Adrenal gland (tissue), 12 donors: ENCODE data around the gene BRIP1. TPM values are rescaled to one million over a fixed set of nuclear protein-coding genes. Genes with fewer than 3 reads are reported as not detected.

Experiments used
- DNase-seq, 7 donors: peaks; one replicate each; pipeline ENCODE4 v3.0.0-alpha.2; 2019 to 2020
- H3K27ac ChIP-seq, 5 donors: fragments of 200-600 bp; sonication (generic) in 4 of 5; 1 replicate in 3 of 5; 2 replicates in 2 of 5; pipeline versions ENCODE4 v1.5.1 to v1.8.0; 2016 to 2020; ENCODE audit warnings: mild to moderate bottlenecking in 1 of 5
- H3K27me3 ChIP-seq: fragments of 200-600 bp; 2 replicates; pipeline ENCODE4 v1.8.0; 2021
- H3K36me3 ChIP-seq, 2 donors: fragments of 200-600 bp; replicated peaks in 1 of 2; 1 replicate in 1 of 2; 2 replicates in 1 of 2; pipeline versions ENCODE4 v1.5.1 to v1.8.0; 2018 to 2022
- H3K4me1 ChIP-seq, 2 donors: fragments of 200-600 bp; replicated peaks in 1 of 2; 1 replicate in 1 of 2; 2 replicates in 1 of 2; pipeline versions ENCODE4 v1.5.1 to v1.8.0; 2018 to 2021
- H3K4me3 ChIP-seq, 4 donors: fragments of 200-600 bp; sonication (generic) in 3 of 4; one replicate each; pipeline ENCODE4 v1.5.1; 2016 to 2018
- H3K9me3 ChIP-seq, 3 donors: fragments of 200-600 bp; sonication (generic) in 1 of 3; replicated peaks in 1 of 3; 1 replicate in 2 of 3; 2 replicates in 1 of 3; pipeline versions ENCODE4 v1.5.1 to v1.8.0; 2016 to 2021
- POLR2A ChIP-seq, 2 donors: fragments of 450-650 bp; IDR thresholded peaks; one replicate each; pipeline ENCODE4 v1.6.1; 2017; ENCODE audit warnings: antibody characterized with exemption in 2 of 2, mild to moderate bottlenecking in 2 of 2, moderate library complexity in 1 of 2
- WGBS, 4 donors: extraction: QIAGEN DNeasy Blood & Tissue Kit in 2 of 4; methylation state at CpG; one replicate each; pipeline versions ENCODE4 v1.1.5 to v1.1.7; 2013 to 2017; 5-methylcytosine and 5-hydroxymethylcytosine counted together
- intact Hi-C, 2 donors: fragments of 100-400 bp; cut with DNase I; formaldehyde crosslinking; loops; one replicate each; pipeline versions ENCODE4 v1.14.1 to v1.15.0; 2022 to 2023
- polyA plus RNA-seq, 3 donors: library from polyadenylated mRNA; stranded (reverse); fragments of 200-250 nt in 2 of 3; fragments of 350-450 nt in 1 of 3; fragmentation: Illumina TruSeq in 1 of 3; extraction: RNeasy Lipid Tissue Mini Kit (QIAGEN cat#74804) in 1 of 3; gene quantifications; one replicate each; pipeline ENCODE4 v1.2.3, GENCODE V29; 2013 to 2014
- total RNA-seq, 9 donors: library from RNA; depleted of rRNA in 4 of 9; stranded (reverse); fragments of >200 nt in 4 of 9; fragments of 120-200 nt in 1 of 9; fragmentation: NEBNext Ultra II Directional in 1 of 9; extraction: Animal tissue kit (Norgen Biotek cat#: 25700) in 1 of 9; gene quantifications; one replicate each; pipeline versions ENCODE4 v1.1.0 to v1.2.4, GENCODE V29; 2013 to 2023
- TF ChIP-seq, protein P1 (sequence below), 6 experiments: fragments of 450-650 bp in 4 of 6; fragments of 200-600 bp in 2 of 6; sonication (generic) in 1 of 6; IDR thresholded peaks; 1 replicate in 5 of 6; 2 replicates in 1 of 6; pipeline versions ENCODE4 v1.5.1 to v1.8.0; 2016 to 2021; ENCODE audit warnings: antibody characterized with exemption in 6 of 6, mild to moderate bottlenecking in 2 of 6, moderate library complexity in 1 of 6
- donor health status: healthy with polysubstance abuse.
- donor health status: Bipolar disorder and iron deficiency.
- donor health status: DM: yes; HTN: yes; CAD: no.
- donor health status: DM: no; HTN: no; CAD: no.
- donor health status: DM: no; HTN: no; CAD: no.
- donor health status: DM: yes; HTN: yes; CAD: no.

Gene BRIP1
- total and polyA plus RNA-seq, 12 donors, result 0.06 to 6.9 (median 0.46) TPM

- no peaks in the 10 kb centered on the region for H3K27me3 ChIP-seq
- WGBS, 4 donors, result 25 to 31% (median 29%) methylated on average over 2 of the region's 2 CpGs
- intact Hi-C loops, result no loop called here
- no peak overlapping the region for H3K4me3 ChIP-seq
- no peak overlapping the region for H3K27ac ChIP-seq
- DNase-seq, result no peak
- H3K36me3 ChIP-seq, result no peaks in the 10 kb centered on the region
- TF ChIP-seq, protein P1, sequence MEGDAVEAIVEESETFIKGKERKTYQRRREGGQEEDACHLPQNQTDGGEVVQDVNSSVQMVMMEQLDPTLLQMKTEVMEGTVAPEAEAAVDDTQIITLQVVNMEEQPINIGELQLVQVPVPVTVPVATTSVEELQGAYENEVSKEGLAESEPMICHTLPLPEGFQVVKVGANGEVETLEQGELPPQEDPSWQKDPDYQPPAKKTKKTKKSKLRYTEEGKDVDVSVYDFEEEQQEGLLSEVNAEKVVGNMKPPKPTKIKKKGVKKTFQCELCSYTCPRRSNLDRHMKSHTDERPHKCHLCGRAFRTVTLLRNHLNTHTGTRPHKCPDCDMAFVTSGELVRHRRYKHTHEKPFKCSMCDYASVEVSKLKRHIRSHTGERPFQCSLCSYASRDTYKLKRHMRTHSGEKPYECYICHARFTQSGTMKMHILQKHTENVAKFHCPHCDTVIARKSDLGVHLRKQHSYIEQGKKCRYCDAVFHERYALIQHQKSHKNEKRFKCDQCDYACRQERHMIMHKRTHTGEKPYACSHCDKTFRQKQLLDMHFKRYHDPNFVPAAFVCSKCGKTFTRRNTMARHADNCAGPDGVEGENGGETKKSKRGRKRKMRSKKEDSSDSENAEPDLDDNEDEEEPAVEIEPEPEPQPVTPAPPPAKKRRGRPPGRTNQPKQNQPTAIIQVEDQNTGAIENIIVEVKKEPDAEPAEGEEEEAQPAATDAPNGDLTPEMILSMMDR (IDR thresholded peaks at IDR 0.05), result no peak
- H3K9me3 ChIP-seq, result peaks cover 0 to 4% (median 0%) of the 10 kb centered on the region in 3 donors
- H3K4me1 ChIP-seq, result peaks cover 0 to 4% of the 10 kb centered on the region in 2 donors
These were observed 50.6 kb downstream of the BRIP1 start for GRCh38 chr17:61812747-61813146.

GRCh38 chr17:61809816-61810392 is 53.4 kb downstream of the BRIP1 start:
- no peak for TF ChIP-seq POLR2A (IDR thresholded peaks at IDR 0.05)
- TF ChIP-seq, protein P1 (IDR thresholded peaks at IDR 0.05), result no peak
- Histone ChIP-seq H3K4me3 (no peak overlapping the region), H3K27me3 (no peaks in the 10 kb centered on the region), H3K27ac (no peak overlapping the region), H3K36me3 (no peaks in the 10 kb centered on the region), H3K4me1 (peaks cover 0 to 4% of the 10 kb centered on the region in 2 donors), H3K9me3 (no peaks in the 10 kb centered on the region)
- 56 to 85% (median 71%) methylated on average over 2 of the region's 2 CpGs for WGBS, 4 donors
- no peak for DNase-seq
- intact Hi-C loops, result no loop called here

GRCh38 chr17:61808442-61808841 is 54.9 kb downstream of the BRIP1 start:
- 92 to 99% (median 96%) methylated on average over 8 of the region's 8 CpGs for WGBS, 4 donors
- TF ChIP-seq POLR2A (IDR thresholded peaks at IDR 0.05), result no peak
- TF ChIP-seq, protein P1 (IDR thresholded peaks at IDR 0.05), result no peak
- H3K4me3 ChIP-seq, result no peak overlapping the region
- H3K36me3 ChIP-seq, result no peaks in the 10 kb centered on the region
- no peak for DNase-seq
- no peak overlapping the region for H3K27ac ChIP-seq
- no peaks in the 10 kb centered on the region for H3K9me3 ChIP-seq
- intact Hi-C loops, result no loop called here
- peaks cover 0 to 4% of the 10 kb centered on the region in 2 donors for H3K4me1 ChIP-seq
- H3K27me3 ChIP-seq, result no peaks in the 10 kb centered on the region

- 93 to 100% (median 99%) methylated on average over 1 of the region's 1 CpG for WGBS, 4 donors
- Histone ChIP-seq H3K4me3 (no peak overlapping the region), H3K4me1 (no peaks in the 10 kb centered on the region), H3K36me3 (no peaks in the 10 kb centered on the region), H3K27ac (no peak overlapping the region), H3K27me3 (no peaks in the 10 kb centered on the region), H3K9me3 (no peaks in the 10 kb centered on the region)
- no peak for DNase-seq
- TF ChIP-seq, protein P1 (IDR thresholded peaks at IDR 0.05), result no peak
- no peak for TF ChIP-seq POLR2A (IDR thresholded peaks at IDR 0.05)
- intact Hi-C loops, result no loop called here
These were observed 56.4 kb downstream of the BRIP1 start for GRCh38 chr17:61806936-61807335.
